Measurements from ENCODE around the gene MSI1.

Gene MSI1

DNA sequence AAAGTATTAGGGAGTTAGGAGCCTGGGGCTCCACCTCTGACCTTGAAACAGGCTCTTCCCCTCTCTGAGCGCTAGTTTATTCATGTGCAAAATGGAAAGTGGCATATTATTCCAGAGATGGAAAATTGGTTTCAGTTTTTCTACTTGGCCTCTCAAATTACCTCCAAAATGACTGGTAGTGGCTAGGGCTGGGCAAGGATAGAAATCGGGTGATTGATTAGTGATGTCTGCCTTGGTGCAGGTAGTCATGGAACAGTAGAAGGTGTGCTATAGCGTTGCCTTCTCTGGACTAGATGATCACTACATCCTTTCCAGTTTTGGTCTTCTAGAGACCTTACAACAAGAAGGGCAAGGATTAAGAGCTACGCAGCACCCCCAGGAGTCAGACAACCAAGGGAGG lies 8.6 kb upstream of the MSI1 start:
- Histone ChIP-seq H3K36me3 (ENCODE audit: control insufficient read depth in 1 of 2, insufficient read depth in 2 of 2, low read length in 2 of 2) (no peaks in the 10 kb centered on the region), H3K27ac (ENCODE audit: low read depth, low read length) (no peak overlapping the region), H3K9ac (ENCODE audit: low read depth in 1 of 2, low read length in 2 of 2) (no peak overlapping the region), H3K4me3 (ENCODE audit: low read depth in 1 of 2, low read length in 2 of 2) (no peak overlapping the region), H3K4me1 (ENCODE audit: control insufficient read depth in 1 of 2, insufficient read depth in 2 of 2, low read length in 2 of 2) (peaks cover 4 to 17% of the 10 kb centered on the region in 2 donors), H3K27me3 (ENCODE audit: control insufficient read depth in 1 of 2, insufficient read depth in 2 of 2, low read length in 2 of 2) (no peaks in the 10 kb centered on the region), H3K9me3 (ENCODE audit: control insufficient read depth in 1 of 2, low read length in 2 of 2) (no peaks in the 10 kb centered on the region)

GRCh38 chr12:120376934-120377572 lies 8.1 kb upstream of the MSI1 start:
- no peaks in the 10 kb centered on the region for H3K36me3 ChIP-seq (ENCODE audit: control insufficient read depth in 1 of 2, insufficient read depth in 2 of 2, low read length in 2 of 2)
- H3K4me1 ChIP-seq (ENCODE audit: control insufficient read depth in 1 of 2, insufficient read depth in 2 of 2, low read length in 2 of 2), result peaks cover 4 to 14% of the 10 kb centered on the region in 2 donors
- H3K27ac ChIP-seq (ENCODE audit: low read depth, low read length), result no peak overlapping the region
- H3K27me3 ChIP-seq (ENCODE audit: control insufficient read depth in 1 of 2, insufficient read depth in 2 of 2, low read length in 2 of 2), result peaks cover 0 to 2% of the 10 kb centered on the region in 2 donors
- no peak overlapping the region for H3K9ac ChIP-seq (ENCODE audit: low read depth in 1 of 2, low read length in 2 of 2)
- H3K4me3 ChIP-seq (ENCODE audit: low read depth in 1 of 2, low read length in 2 of 2), result no peak overlapping the region
- no peaks in the 10 kb centered on the region for H3K9me3 ChIP-seq (ENCODE audit: control insufficient read depth in 1 of 2, low read length in 2 of 2)

DNA sequence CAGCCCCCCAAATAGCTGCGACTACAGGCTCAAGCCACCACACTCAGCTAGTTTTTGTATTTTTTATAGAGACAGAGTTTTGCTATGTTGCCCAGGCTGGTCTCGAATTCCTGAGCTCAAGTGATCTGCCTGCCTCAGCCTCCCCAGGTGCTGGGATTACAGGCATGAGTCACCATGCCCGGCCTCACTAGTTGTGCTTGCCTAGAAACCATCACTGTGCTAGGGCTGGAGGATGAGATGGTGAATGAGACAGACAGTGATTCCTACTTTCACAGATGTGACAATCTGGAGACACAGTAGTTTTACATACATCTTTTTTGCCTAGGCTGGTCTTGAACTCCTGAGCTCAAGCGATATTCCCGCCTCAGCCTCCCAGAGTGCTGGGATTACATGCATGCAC lies 7.5 kb upstream of the MSI1 start:
- no peaks in the 10 kb centered on the region for H3K9me3 ChIP-seq (ENCODE audit: control insufficient read depth in 1 of 2, low read length in 2 of 2)
- H3K9ac ChIP-seq (ENCODE audit: low read depth in 1 of 2, low read length in 2 of 2), result no peak overlapping the region
- no peak overlapping the region for H3K27ac ChIP-seq (ENCODE audit: low read depth, low read length)
- peaks cover 0 to 8% of the 10 kb centered on the region in 2 donors for H3K4me1 ChIP-seq (ENCODE audit: control insufficient read depth in 1 of 2, insufficient read depth in 2 of 2, low read length in 2 of 2)
- H3K27me3 ChIP-seq (ENCODE audit: control insufficient read depth in 1 of 2, insufficient read depth in 2 of 2, low read length in 2 of 2), result peaks cover 5 to 8% of the 10 kb centered on the region in 2 donors
- no peaks in the 10 kb centered on the region for H3K36me3 ChIP-seq (ENCODE audit: control insufficient read depth in 1 of 2, insufficient read depth in 2 of 2, low read length in 2 of 2)
- H3K4me3 ChIP-seq (ENCODE audit: low read depth in 1 of 2, low read length in 2 of 2), result no peak overlapping the region

DNA sequence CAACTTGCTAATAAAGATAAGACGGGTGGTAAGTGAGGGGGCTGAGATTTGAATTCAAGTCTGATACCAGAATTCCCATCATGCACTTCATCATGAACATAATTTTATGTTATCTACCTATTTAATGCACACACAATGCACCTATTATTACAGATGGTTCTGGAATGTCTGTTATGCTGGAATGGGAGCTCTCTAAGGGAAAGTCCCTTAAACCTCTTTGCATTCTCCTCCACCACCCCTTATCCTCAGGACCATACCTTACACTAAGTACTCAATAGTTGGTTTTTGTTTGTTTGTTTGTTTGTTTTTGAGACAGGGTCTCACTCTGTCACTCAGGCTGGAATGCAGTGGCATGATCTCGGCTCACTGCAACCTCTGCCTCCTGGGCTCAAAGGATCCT lies 7.0 kb upstream of the MSI1 start:
- H3K9me3 ChIP-seq (ENCODE audit: control insufficient read depth in 1 of 2, low read length in 2 of 2), result no peaks in the 10 kb centered on the region
- no peak overlapping the region for H3K27ac ChIP-seq (ENCODE audit: low read depth, low read length)
- peaks cover 0 to 6% of the 10 kb centered on the region in 2 donors for H3K4me1 ChIP-seq (ENCODE audit: control insufficient read depth in 1 of 2, insufficient read depth in 2 of 2, low read length in 2 of 2)
- H3K27me3 ChIP-seq (ENCODE audit: control insufficient read depth in 1 of 2, insufficient read depth in 2 of 2, low read length in 2 of 2), result peaks cover 8 to 9% of the 10 kb centered on the region in 2 donors
- H3K9ac ChIP-seq (ENCODE audit: low read depth in 1 of 2, low read length in 2 of 2), result no peak overlapping the region
- H3K36me3 ChIP-seq (ENCODE audit: control insufficient read depth in 1 of 2, insufficient read depth in 2 of 2, low read length in 2 of 2), result no peaks in the 10 kb centered on the region
- no peak overlapping the region for H3K4me3 ChIP-seq (ENCODE audit: low read depth in 1 of 2, low read length in 2 of 2)

DNA sequence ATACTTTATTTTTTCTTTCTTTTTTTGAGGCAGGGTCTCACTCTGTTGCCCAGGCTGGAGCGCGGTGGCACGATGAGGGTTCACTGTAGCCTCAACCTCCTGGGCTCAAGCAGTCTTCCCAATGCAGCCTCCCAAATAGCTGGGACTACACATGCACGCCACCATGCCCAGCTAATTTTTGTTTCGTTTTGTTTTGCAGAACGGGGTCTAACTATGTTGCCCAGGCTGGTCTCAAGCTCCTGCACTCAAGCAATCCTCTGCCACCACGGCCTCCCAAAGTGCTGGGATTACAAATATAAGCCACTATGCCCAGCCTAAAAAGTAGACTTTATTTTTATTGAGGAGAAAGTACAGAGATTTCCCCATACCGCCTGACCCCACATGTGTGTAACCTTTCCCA lies 4.7 kb upstream of the MSI1 start:
- Histone ChIP-seq H3K9me3 (ENCODE audit: control insufficient read depth in 1 of 2, low read length in 2 of 2) (no peaks in the 10 kb centered on the region), H3K4me1 (ENCODE audit: control insufficient read depth in 1 of 2, insufficient read depth in 2 of 2, low read length in 2 of 2) (peaks cover 6% of the 10 kb centered on the region in 2 donors), H3K4me3 (ENCODE audit: low read depth in 1 of 2, low read length in 2 of 2) (no peak overlapping the region), H3K9ac (ENCODE audit: low read depth in 1 of 2, low read length in 2 of 2) (no peak overlapping the region), H3K27ac (ENCODE audit: low read depth, low read length) (no peak overlapping the region), H3K27me3 (ENCODE audit: control insufficient read depth in 1 of 2, insufficient read depth in 2 of 2, low read length in 2 of 2) (peaks cover 19 to 23% of the 10 kb centered on the region in 2 donors), H3K36me3 (ENCODE audit: control insufficient read depth in 1 of 2, insufficient read depth in 2 of 2, low read length in 2 of 2) (no peaks in the 10 kb centered on the region)

GRCh38 chr12:120370343-120371243 lies 1.6 kb upstream of the MSI1 start:
- Histone ChIP-seq H3K4me1 (ENCODE audit: control insufficient read depth in 1 of 2, insufficient read depth in 2 of 2, low read length in 2 of 2) (peaks cover 23 to 25% of the 10 kb centered on the region in 2 donors), H3K9ac (ENCODE audit: low read depth in 1 of 2, low read length in 2 of 2) (no peak overlapping the region), H3K27me3 (ENCODE audit: control insufficient read depth in 1 of 2, insufficient read depth in 2 of 2, low read length in 2 of 2) (peaks cover 19 to 29% of the 10 kb centered on the region in 2 donors), H3K36me3 (ENCODE audit: control insufficient read depth in 1 of 2, insufficient read depth in 2 of 2, low read length in 2 of 2) (no peaks in the 10 kb centered on the region), H3K9me3 (ENCODE audit: control insufficient read depth in 1 of 2, low read length in 2 of 2) (no peaks in the 10 kb centered on the region), H3K4me3 (ENCODE audit: low read depth in 1 of 2, low read length in 2 of 2) (peak overlapping the region in 1 of 2 donors; percentile 50), H3K27ac (ENCODE audit: low read depth, low read length) (no peak overlapping the region)

- H3K36me3 ChIP-seq (ENCODE audit: control insufficient read depth in 1 of 2, insufficient read depth in 2 of 2, low read length in 2 of 2), result no peaks in the 10 kb centered on the region
- peak overlapping the region; percentile 38 to 57 for H3K9ac ChIP-seq (ENCODE audit: low read depth in 1 of 2, low read length in 2 of 2)
These were observed 809 bp upstream of the MSI1 start for GRCh38 chr12:120369603-120370342.

DNA sequence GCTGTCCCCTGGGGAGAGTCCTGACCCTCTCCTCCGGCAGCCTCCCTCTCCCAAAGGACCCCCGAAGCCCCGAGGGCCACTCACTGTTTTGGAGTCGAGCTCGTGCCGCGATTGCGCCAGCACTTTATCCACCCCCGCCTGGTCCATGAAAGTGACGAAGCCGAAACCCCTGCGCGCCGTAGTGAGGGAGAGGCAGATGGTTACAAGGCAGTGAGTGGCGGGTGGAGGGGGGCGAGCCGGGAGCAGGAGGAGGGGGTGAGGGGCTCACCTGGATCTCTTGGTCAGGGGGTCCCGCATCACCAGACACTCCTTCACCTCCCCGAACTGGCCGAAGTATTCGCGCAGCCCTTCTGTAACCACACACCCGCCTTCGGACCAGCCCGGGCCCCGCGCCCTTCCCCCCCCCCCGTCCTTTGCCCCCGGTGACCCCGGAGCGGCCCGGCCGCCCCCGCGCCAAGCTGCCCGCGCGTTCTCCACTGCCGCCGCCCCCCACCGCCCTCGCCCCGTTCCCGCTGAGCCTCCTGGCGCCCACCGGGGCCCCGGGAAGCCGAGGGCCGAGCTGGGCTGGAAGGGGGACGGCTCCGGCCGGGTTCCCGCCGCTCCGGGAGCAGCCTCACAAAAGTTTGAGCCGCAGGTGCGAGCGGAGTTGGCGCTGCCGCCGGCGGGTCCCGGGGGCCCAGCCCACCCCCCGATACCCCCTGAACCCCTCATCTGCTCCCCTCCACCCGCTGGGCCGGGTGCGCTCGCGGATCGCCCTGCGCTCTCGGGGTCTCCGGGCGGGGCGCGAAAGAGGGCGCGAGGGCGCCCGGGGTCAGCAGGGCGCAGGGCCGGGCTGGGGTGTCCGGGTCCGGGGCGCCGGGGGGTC lies 808 bp downstream of the MSI1 start:
- H3K27me3 ChIP-seq (ENCODE audit: control insufficient read depth in 1 of 2, insufficient read depth in 2 of 2, low read length in 2 of 2), result peaks cover 23 to 29% of the 10 kb centered on the region in 2 donors
- H3K36me3 ChIP-seq (ENCODE audit: control insufficient read depth in 1 of 2, insufficient read depth in 2 of 2, low read length in 2 of 2), result no peaks in the 10 kb centered on the region
- H3K9ac ChIP-seq (ENCODE audit: low read depth in 1 of 2, low read length in 2 of 2), result peak overlapping the region; percentile 50 to 60
- no peaks in the 10 kb centered on the region for H3K9me3 ChIP-seq (ENCODE audit: control insufficient read depth in 1 of 2, low read length in 2 of 2)
- H3K4me3 ChIP-seq (ENCODE audit: low read depth in 1 of 2, low read length in 2 of 2), result peak overlapping the region; percentile 60 to 63
- H3K4me1 ChIP-seq (ENCODE audit: control insufficient read depth in 1 of 2, insufficient read depth in 2 of 2, low read length in 2 of 2), result peaks cover 45 to 46% of the 10 kb centered on the region in 2 donors
- peak overlapping the region; percentile 27 for H3K27ac ChIP-seq (ENCODE audit: low read depth, low read length)

More at GRCh38 chr12:120369603-120370342, 809 bp upstream of the MSI1 start:
- H3K4me1 ChIP-seq (ENCODE audit: control insufficient read depth in 1 of 2, insufficient read depth in 2 of 2, low read length in 2 of 2), result peaks cover 29 to 30% of the 10 kb centered on the region in 2 donors
- H3K9me3 ChIP-seq (ENCODE audit: control insufficient read depth in 1 of 2, low read length in 2 of 2), result no peaks in the 10 kb centered on the region
- H3K4me3 ChIP-seq (ENCODE audit: low read depth in 1 of 2, low read length in 2 of 2), result peak overlapping the region; percentile 50 to 61
- H3K27ac ChIP-seq (ENCODE audit: low read depth, low read length), result no peak overlapping the region
- H3K27me3 ChIP-seq (ENCODE audit: control insufficient read depth in 1 of 2, insufficient read depth in 2 of 2, low read length in 2 of 2), result peaks cover 19 to 29% of the 10 kb centered on the region in 2 donors

DNA sequence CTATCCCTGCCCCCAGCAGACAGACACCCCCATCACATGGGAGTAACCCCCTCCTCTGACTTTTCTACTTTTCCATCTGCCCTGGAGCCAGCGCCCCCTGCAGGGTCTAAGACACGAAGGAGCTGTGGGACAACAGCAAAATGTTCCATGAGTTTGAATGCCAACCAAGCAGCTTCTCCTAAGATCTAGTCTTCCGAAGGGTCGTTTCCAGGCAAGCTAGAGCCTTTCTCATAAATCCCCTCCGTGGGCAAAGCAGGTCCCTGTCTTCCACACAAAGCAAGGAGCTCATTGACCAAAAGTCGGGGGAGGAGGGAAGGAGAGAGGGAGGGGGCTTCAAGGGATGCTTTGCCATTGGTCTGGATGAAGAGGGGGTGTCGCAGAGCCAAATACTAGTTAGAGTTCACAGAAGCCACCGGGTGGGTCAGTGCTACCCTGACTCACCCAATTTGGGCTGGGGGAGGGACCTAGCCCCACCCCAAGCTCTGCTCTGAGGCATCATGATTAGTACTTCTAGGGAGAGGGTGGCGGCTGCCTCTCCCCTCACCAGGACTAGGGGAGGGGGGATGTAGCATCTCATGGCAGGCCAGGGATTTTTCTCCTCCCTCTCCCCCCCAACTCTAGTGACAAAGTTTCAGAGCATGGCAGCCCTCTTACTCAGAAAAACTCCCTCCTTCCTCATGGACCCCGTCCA lies 1.6 kb downstream of the MSI1 start:
- Histone ChIP-seq H3K4me3 (ENCODE audit: low read depth in 1 of 2, low read length in 2 of 2) (peak overlapping the region; percentile 60 to 63), H3K27ac (ENCODE audit: low read depth, low read length) (no peak overlapping the region), H3K9ac (ENCODE audit: low read depth in 1 of 2, low read length in 2 of 2) (peak overlapping the region; percentile 50 to 60), H3K9me3 (ENCODE audit: control insufficient read depth in 1 of 2, low read length in 2 of 2) (no peaks in the 10 kb centered on the region), H3K36me3 (ENCODE audit: control insufficient read depth in 1 of 2, insufficient read depth in 2 of 2, low read length in 2 of 2) (no peaks in the 10 kb centered on the region), H3K27me3 (ENCODE audit: control insufficient read depth in 1 of 2, insufficient read depth in 2 of 2, low read length in 2 of 2) (peaks cover 23 to 29% of the 10 kb centered on the region in 2 donors), H3K4me1 (ENCODE audit: control insufficient read depth in 1 of 2, insufficient read depth in 2 of 2, low read length in 2 of 2) (peaks cover 53% of the 10 kb centered on the region in 2 donors)

All from duodenal mucosa (tissue), 2 donors.